Activated T-helper 2 cell treated with anti-CD3 and anti-CD28 coated beads, Interferon-gamma antibody, Interleukin-2, Interleukin-4, amounts not matched to agents 10 μg/mL and 5 μg/mL and 100 μg/mL, durations not matched to agents 14 hours and 24 hours and 36 hours (primary cell): ENCODE measurements around the gene APRT. TPM values are rescaled to one million over a fixed set of nuclear protein-coding genes. Genes with fewer than 3 reads are reported as not detected.

Experiments
- DNase-seq: peaks from one replicate; pipeline ENCODE4 v3.0.0; 2021; ENCODE audit warnings: low spot score
- H3K27ac Mint-ChIP-seq: one replicate; pipeline ENCODE4 v1.8.0; 2021; ENCODE audit warnings: mixed read lengths
- H3K27me3 Mint-ChIP-seq: one replicate; pipeline ENCODE4 v1.8.0; 2021; ENCODE audit warnings: low read depth, mixed read lengths
- H3K36me3 Mint-ChIP-seq: one replicate; pipeline ENCODE4 v1.8.0; 2021; ENCODE audit warnings: low read depth, mixed read lengths
- H3K4me1 Mint-ChIP-seq: one replicate; pipeline ENCODE4 v1.8.0; 2021; ENCODE audit warnings: low read depth, mixed read lengths
- H3K4me3 Mint-ChIP-seq: one replicate; pipeline ENCODE4 v1.8.0; 2021; ENCODE audit warnings: low read depth, mild to moderate bottlenecking, moderate library complexity, mixed read lengths
- H3K9me3 Mint-ChIP-seq: one replicate; pipeline ENCODE4 v1.8.0; 2021; ENCODE audit warnings: mixed read lengths
- intact Hi-C: fragments of 100-400 bp; cut with micrococcal nuclease; formaldehyde crosslinking; loops from one replicate; pipeline ENCODE4 v1.15.1; 2023
- total RNA-seq: library from RNA; stranded (reverse); gene quantifications from 2 replicates; pipeline ENCODE4 v1.2.3, GENCODE V29; 2022

Gene APRT
- total RNA-seq, 1 donor from 2014 or later = 294 TPM

- DNase-seq = no peak
- Mint-ChIP-seq H3K27me3 (no peaks in the 10 kb centered on the region), H3K36me3 (no peaks in the 10 kb centered on the region), H3K4me1 (peaks cover 7% of the 10 kb centered on the region), H3K9me3 (no peaks in the 10 kb centered on the region), H3K27ac (no peak overlapping the region), H3K4me3 (no peak overlapping the region)
- intact Hi-C loops = no loop called here
These were observed 39.9 kb upstream of the APRT start for GRCh38 chr16:88851616-88852015.

GRCh38 chr16:88850531-88851199 is 38.9 kb upstream of the APRT start:
- no peak overlapping the region for H3K27ac Mint-ChIP-seq
- intact Hi-C loops = no loop called here

GRCh38 chr16:88848557-88848956 is 36.8 kb upstream of the APRT start:
- Mint-ChIP-seq H3K27ac (no peak overlapping the region), H3K4me3 (no peak overlapping the region), H3K9me3 (no peaks in the 10 kb centered on the region), H3K36me3 (no peaks in the 10 kb centered on the region), H3K4me1 (no peaks in the 10 kb centered on the region), H3K27me3 (no peaks in the 10 kb centered on the region)
- no peak for DNase-seq
- intact Hi-C loops = no loop called here

More at GRCh38 chr16:88850531-88851199, 38.9 kb upstream of the APRT start:
- Mint-ChIP-seq H3K4me1 (peaks cover 7% of the 10 kb centered on the region), H3K9me3 (no peaks in the 10 kb centered on the region), H3K27me3 (no peaks in the 10 kb centered on the region), H3K4me3 (no peak overlapping the region), H3K36me3 (no peaks in the 10 kb centered on the region)
- DNase-seq = no peak

- Mint-ChIP-seq H3K36me3 (no peaks in the 10 kb centered on the region), H3K27ac (no peak overlapping the region), H3K27me3 (no peaks in the 10 kb centered on the region), H3K4me3 (no peak overlapping the region), H3K4me1 (no peaks in the 10 kb centered on the region), H3K9me3 (no peaks in the 10 kb centered on the region)
- intact Hi-C loops = no loop called here
- no peak for DNase-seq
These were observed 35.9 kb upstream of the APRT start for GRCh38 chr16:88847654-88848053.

- no peak for DNase-seq
- no peaks in the 10 kb centered on the region for H3K4me1 Mint-ChIP-seq
- no peaks in the 10 kb centered on the region for H3K27me3 Mint-ChIP-seq
- H3K9me3 Mint-ChIP-seq = no peaks in the 10 kb centered on the region
- H3K36me3 Mint-ChIP-seq = no peaks in the 10 kb centered on the region
- H3K4me3 Mint-ChIP-seq = no peak overlapping the region
- H3K27ac Mint-ChIP-seq = no peak overlapping the region
- intact Hi-C loops = no loop called here
These were observed 34.4 kb upstream of the APRT start for GRCh38 chr16:88846088-88846487.

GRCh38 chr16:88844419-88845036 is 32.8 kb upstream of the APRT start:
- no peaks in the 10 kb centered on the region for H3K36me3 Mint-ChIP-seq
- no peak overlapping the region for H3K27ac Mint-ChIP-seq
- no peak overlapping the region for H3K4me3 Mint-ChIP-seq
- H3K4me1 Mint-ChIP-seq = no peaks in the 10 kb centered on the region
- no peak for DNase-seq
- intact Hi-C loops = no loop called here
- H3K27me3 Mint-ChIP-seq = no peaks in the 10 kb centered on the region
- no peaks in the 10 kb centered on the region for H3K9me3 Mint-ChIP-seq

GRCh38 chr16:88843256-88843655 is 31.5 kb upstream of the APRT start:
- H3K27me3 Mint-ChIP-seq = no peaks in the 10 kb centered on the region

GRCh38 chr16:88842806-88843205 is 31.1 kb upstream of the APRT start:
- no peak for DNase-seq
- intact Hi-C loops = no loop called here
- no peaks in the 10 kb centered on the region for H3K36me3 Mint-ChIP-seq
- H3K27me3 Mint-ChIP-seq = no peaks in the 10 kb centered on the region
- no peaks in the 10 kb centered on the region for H3K9me3 Mint-ChIP-seq
- no peak overlapping the region for H3K27ac Mint-ChIP-seq
- no peak overlapping the region for H3K4me3 Mint-ChIP-seq
- H3K4me1 Mint-ChIP-seq = no peaks in the 10 kb centered on the region

More at GRCh38 chr16:88843256-88843655, 31.5 kb upstream of the APRT start:
- DNase-seq = no peak
- Mint-ChIP-seq H3K4me1 (no peaks in the 10 kb centered on the region), H3K9me3 (no peaks in the 10 kb centered on the region), H3K27ac (no peak overlapping the region), H3K36me3 (no peaks in the 10 kb centered on the region), H3K4me3 (no peak overlapping the region)
- intact Hi-C loops = no loop called here

- Mint-ChIP-seq H3K27me3 (no peaks in the 10 kb centered on the region), H3K9me3 (no peaks in the 10 kb centered on the region), H3K36me3 (no peaks in the 10 kb centered on the region), H3K4me1 (no peaks in the 10 kb centered on the region), H3K27ac (no peak overlapping the region), H3K4me3 (no peak overlapping the region)
- intact Hi-C loops = no loop called here
- no peak for DNase-seq
These were observed 30.6 kb upstream of the APRT start for GRCh38 chr16:88842308-88842756.

GRCh38 chr16:88841521-88842307 is 30.0 kb upstream of the APRT start:
- intact Hi-C loops = no loop called here
- Mint-ChIP-seq H3K27me3 (no peaks in the 10 kb centered on the region), H3K9me3 (no peaks in the 10 kb centered on the region), H3K36me3 (no peaks in the 10 kb centered on the region), H3K4me3 (no peak overlapping the region), H3K27ac (no peak overlapping the region), H3K4me1 (no peaks in the 10 kb centered on the region)
- no peak for DNase-seq

- no peaks in the 10 kb centered on the region for H3K9me3 Mint-ChIP-seq
- H3K27ac Mint-ChIP-seq = no peak overlapping the region
- no peak overlapping the region for H3K4me3 Mint-ChIP-seq
- H3K36me3 Mint-ChIP-seq = no peaks in the 10 kb centered on the region
- H3K4me1 Mint-ChIP-seq = no peaks in the 10 kb centered on the region
- intact Hi-C loops = no loop called here
- H3K27me3 Mint-ChIP-seq = no peaks in the 10 kb centered on the region
- DNase-seq = no peak
These were observed 29.0 kb upstream of the APRT start for GRCh38 chr16:88840600-88841215.

- H3K4me3 Mint-ChIP-seq = no peak overlapping the region
- H3K27me3 Mint-ChIP-seq = no peaks in the 10 kb centered on the region
- H3K4me1 Mint-ChIP-seq = no peaks in the 10 kb centered on the region
- intact Hi-C loops = no loop called here
- H3K9me3 Mint-ChIP-seq = no peaks in the 10 kb centered on the region
- DNase-seq = no peak
- H3K27ac Mint-ChIP-seq = no peak overlapping the region
- no peaks in the 10 kb centered on the region for H3K36me3 Mint-ChIP-seq
These were observed 28.2 kb upstream of the APRT start for GRCh38 chr16:88839745-88840599.
